Fibroblast of the aortic adventitia (primary cell): Measurements from ENCODE around the gene ACTL10. TPM values are rescaled to one million over a fixed set of nuclear protein-coding genes. Genes with fewer than 3 reads are reported as not detected.

Experiments
- DNase-seq: peaks from one replicate; pipeline ENCODE4 v3.0.0-alpha.2; 2010; ENCODE audit warnings: low read depth
- H3K4me3 ChIP-seq: 2 replicates; pipeline ENCODE4 v1.5.1; 2011; ENCODE audit warnings: low read depth, mild to moderate bottlenecking, control low read depth, low read length, moderate library complexity
- total RNA-seq: library from RNA; depleted of rRNA; stranded (reverse); fragments of >200 nt; gene quantifications from 2 replicates; pipeline ENCODE4 v1.2.3, GENCODE V29; 2012; ENCODE audit warnings: low replicate concordance
- TF ChIP-seq, protein P1 (sequence below): IDR thresholded peaks from 2 replicates; pipeline ENCODE4 v1.5.1; 2011; ENCODE audit warnings: mild to moderate bottlenecking, low read length, control low read depth, inconsistent platforms; ENCODE audit not compliant: insufficient read depth

The ACTL10 gene
- total RNA-seq, 1 donor: 2.2 TPM

DNA sequence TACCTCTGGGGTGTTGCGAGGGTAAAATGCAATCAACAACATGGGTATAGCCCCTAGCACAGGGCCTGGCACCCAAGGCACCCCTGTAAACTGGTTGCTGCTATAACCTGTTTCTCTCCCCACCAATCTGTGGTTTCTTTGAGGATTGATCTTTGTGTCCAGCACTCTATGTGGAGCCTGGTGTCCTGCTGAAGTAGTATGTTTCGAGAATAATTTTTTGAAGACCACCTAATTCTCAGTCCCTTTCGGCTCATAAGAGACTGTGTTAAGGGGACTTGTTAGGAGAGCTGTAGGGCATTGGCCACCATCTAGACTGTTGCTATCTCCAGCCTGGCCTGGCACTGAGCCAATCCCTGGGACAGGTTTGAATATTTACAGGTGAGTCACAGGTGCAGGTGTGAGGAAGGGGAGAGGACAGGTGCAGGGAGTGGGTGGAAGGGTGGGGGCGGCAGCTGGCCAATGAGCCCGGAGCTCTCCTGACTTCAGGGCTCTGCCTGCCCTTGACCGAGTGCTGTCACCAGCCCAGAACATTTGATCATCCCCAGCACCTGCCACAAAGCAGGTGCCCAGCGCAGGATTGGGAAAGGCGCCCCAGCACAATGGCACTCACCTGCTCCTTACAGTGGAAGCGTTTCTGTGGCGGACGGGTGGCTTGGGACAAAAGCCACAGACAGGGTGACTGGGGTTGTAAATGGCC is 12.7 kb upstream of the ACTL10 start:
- no peak overlapping the region for H3K4me3 ChIP-seq
- no peak for DNase-seq
- TF ChIP-seq, protein P1, sequence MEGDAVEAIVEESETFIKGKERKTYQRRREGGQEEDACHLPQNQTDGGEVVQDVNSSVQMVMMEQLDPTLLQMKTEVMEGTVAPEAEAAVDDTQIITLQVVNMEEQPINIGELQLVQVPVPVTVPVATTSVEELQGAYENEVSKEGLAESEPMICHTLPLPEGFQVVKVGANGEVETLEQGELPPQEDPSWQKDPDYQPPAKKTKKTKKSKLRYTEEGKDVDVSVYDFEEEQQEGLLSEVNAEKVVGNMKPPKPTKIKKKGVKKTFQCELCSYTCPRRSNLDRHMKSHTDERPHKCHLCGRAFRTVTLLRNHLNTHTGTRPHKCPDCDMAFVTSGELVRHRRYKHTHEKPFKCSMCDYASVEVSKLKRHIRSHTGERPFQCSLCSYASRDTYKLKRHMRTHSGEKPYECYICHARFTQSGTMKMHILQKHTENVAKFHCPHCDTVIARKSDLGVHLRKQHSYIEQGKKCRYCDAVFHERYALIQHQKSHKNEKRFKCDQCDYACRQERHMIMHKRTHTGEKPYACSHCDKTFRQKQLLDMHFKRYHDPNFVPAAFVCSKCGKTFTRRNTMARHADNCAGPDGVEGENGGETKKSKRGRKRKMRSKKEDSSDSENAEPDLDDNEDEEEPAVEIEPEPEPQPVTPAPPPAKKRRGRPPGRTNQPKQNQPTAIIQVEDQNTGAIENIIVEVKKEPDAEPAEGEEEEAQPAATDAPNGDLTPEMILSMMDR: no peak

DNA sequence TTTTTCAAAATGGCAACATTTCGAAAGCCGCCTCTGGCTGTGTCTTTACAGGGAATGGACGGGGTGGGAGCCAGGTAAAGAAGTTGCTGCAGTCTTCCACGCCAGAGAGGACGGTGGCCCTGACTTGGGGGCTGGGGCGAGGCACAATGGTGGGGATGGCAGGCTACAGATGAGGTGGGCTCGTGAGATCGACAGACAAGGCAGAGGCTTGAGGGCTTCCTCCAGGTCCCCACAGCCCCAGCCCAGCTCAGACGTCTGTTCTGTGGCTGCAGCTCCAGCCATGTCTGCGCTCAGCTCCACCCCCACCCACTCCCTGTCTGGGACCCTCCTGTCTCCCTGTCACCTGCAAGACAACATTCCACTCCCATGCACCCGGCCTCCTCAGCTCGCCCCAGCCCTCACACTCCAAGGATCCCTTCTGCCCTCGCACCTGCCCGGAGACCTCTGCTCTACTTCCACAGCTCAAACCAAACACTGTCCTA is 12.0 kb upstream of the ACTL10 start:
- no peak for DNase-seq
- TF ChIP-seq, protein P1: no peak
- no peak overlapping the region for H3K4me3 ChIP-seq

DNA sequence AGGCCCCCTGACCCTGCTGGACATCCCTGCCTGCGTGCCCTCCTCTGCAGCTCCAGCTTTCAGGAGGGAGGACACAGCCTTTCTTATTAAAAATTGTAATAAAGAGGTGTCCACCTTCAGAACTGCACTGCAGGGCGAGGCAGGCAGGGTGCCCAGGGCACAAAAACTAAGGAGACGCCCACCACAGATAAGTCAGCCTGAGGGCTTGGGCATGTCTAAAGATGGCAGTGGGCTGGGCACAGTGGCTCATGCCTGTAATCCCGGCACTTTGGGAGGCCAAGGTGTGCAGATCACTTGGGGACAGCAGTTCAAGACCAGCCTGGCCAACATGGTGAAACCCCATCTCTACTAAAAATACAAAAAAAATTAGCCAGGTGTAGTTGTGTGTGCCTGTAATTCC is 11.6 kb upstream of the ACTL10 start:
- no peak for DNase-seq
- H3K4me3 ChIP-seq: no peak overlapping the region
- TF ChIP-seq, protein P1: no peak

DNA sequence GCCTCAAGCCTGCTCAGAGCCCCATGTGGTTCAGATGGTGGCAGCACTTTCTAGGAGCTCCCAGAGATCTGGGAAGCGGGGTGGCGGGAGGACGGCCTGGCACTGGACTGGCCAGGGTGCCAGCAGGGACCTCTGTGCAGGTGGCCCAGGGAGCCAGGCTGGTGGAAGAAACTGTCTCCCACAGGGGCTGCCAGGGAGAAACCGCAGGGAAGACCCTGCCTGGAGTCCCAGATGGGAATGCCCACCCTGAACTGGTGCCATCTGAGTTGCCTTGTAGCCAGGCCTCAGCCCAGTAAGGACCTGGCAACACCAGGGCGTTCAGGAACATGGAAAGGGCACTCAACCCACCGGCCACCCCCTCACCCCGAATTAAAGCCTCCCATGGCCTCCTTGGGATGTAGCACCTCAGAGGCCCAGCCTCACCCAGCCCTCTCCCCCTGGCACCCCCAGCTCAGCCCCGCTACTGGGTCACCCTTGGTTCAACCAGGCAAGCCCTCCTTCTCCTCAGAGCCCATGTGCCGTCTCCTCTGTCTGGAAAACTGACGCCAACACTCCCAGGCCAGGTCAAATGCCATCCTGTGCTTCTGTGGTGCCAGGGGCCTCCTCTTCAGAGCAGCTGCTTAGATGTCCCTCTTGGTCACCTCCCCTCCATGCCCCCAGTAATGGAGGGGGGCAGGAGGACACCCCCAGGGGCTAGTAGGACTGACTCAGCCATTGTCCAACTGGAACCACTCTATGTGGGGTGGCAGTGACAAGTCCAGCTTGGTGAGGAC is 10.5 kb upstream of the ACTL10 start:
- TF ChIP-seq, protein P1: no peak
- no peak overlapping the region for H3K4me3 ChIP-seq
- no peak for DNase-seq

DNA sequence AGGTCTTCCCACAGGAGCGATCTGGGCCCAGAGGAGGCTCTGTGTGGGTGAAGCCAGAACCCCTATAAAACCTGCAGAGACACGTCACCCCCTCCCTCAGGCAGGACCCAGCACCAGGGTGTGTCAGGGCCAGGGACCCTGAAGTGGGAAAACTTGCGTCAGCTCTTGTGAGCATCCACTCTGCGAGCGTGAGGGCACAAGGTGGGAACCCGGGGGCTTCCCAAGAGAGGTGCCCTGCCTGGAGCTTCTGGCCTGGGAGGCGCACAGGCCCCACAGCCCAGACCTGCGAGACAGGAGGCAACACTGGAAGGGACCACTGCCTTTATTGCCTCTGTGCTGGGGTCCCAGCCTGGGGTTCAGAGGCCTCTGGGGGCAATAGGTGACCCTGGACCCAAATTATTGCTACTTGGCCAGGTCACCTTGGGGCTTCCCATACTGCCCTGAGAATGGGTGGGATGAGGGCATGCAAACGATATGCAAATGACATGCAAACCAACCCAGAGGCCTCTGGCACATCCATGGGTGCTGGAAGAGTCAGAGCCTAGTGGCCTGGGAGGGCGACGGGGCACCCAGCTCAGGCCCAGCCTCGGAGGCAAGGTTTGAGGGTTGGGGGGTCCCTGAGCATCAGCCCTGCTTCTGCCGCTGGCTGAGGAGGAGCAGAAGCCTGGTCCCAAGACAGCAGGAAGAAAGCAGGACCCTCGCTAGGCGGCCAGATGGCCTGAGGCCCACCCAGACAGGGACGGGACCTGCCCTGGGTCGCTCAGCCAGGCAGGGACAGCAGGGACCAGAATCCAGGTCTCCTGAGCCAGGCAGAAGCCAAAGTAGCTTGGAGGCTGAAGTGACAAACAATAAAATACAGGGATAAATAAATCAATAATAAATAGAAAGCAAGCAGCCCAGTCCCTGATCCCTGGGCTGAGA is 9.7 kb upstream of the ACTL10 start:
- DNase-seq: no peak
- TF ChIP-seq, protein P1: no peak
- H3K4me3 ChIP-seq: no peak overlapping the region

DNA sequence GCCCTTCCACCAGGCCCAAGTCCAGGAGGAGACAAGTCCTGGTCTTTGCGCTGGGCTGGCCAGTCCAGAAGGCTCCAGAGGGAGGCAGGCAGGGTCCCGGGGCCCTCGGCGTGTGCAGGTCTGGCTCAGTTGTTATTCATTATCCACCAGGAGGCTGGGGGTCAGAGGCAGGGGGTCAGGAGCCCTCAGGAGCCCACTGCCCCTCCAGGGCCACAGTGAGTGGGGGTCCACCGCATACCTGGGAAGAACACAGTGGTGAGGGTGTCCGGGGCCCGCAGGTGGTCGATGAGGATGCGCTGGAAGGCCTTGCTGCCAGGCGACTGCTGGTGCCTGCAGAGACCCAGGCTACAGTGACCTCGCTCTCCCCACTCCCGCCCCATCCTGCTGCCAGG is 9.0 kb upstream of the ACTL10 start:
- TF ChIP-seq, protein P1: no peak
- no peak for DNase-seq
- no peak overlapping the region for H3K4me3 ChIP-seq
